GM23338 (cell line): ENCODE measurements around the gene KCNB1.

Source experiments
- CREB1 ChIP-seq: fragments of 250-450 bp; sonication (Bioruptor Pico); IDR thresholded peaks from 2 replicates; pipeline ENCODE4 v1.5.0; 2020; ENCODE audit warnings: low read depth, mild to moderate bottlenecking, moderate library complexity
- CTCF ChIP-seq, 2 experiments: fragments of 200-600 bp in 1 of 2; sonication (generic) in 1 of 2; conservative IDR thresholded peaks; 2 replicates each; pipeline versions ENCODE4 v1.5.1 to v1.6.1; 2016 to 2017; ENCODE audit warnings: antibody characterized with exemption in 2 of 2, low read depth in 2 of 2, mild to moderate bottlenecking in 2 of 2, moderate library complexity in 1 of 2
- EZH2 ChIP-seq: fragments of 200-600 bp; sonication (generic); IDR thresholded peaks from one replicate; pipeline ENCODE4 v1.8.0; 2017; ENCODE audit warnings: antibody characterized with exemption, mild to moderate bottlenecking, low read depth; ENCODE audit not compliant: unreplicated experiment
- EZH2phosphoT487 ChIP-seq: fragments of 200-600 bp; sonication (generic); IDR thresholded peaks from one replicate; pipeline ENCODE4 v1.8.1; 2018; ENCODE audit warnings: antibody characterized with exemption; ENCODE audit not compliant: unreplicated experiment
- JUNB ChIP-seq: IDR thresholded peaks from one replicate; pipeline ENCODE4 v1.6.1; 2016; ENCODE audit warnings: antibody characterized with exemption; ENCODE audit not compliant: unreplicated experiment
- POLR2AphosphoS5 ChIP-seq: IDR thresholded peaks from 2 replicates; pipeline ENCODE4 v1.6.1; 2016; ENCODE audit warnings: antibody characterized with exemption, low read depth
- REST ChIP-seq: IDR thresholded peaks from one replicate; pipeline ENCODE4 v1.6.1; 2018; ENCODE audit warnings: antibody characterized with exemption; ENCODE audit not compliant: unreplicated experiment
- STAT1 ChIP-seq: IDR thresholded peaks from one replicate; pipeline ENCODE4 v1.6.1; 2016; ENCODE audit warnings: antibody characterized with exemption; ENCODE audit not compliant: unreplicated experiment
- ZNF331 ChIP-seq: fragments of 250-450 bp; sonication (Bioruptor Pico); IDR thresholded peaks from 2 replicates; pipeline ENCODE4 v1.5.0; 2020; ENCODE audit warnings: low read depth, mild to moderate bottlenecking, moderate library complexity

GRCh38 chr20:49394264-49394663 lies 88.2 kb downstream of the KCNB1 start:
- TF ChIP-seq POLR2AphosphoS5 (no peak), EZH2 (no peak), CTCF (conservative IDR thresholded peaks at IDR 0.05; ENCODE audit: low read depth in 2 of 2) (no peak), STAT1 (no peak), CREB1 (CRISPR knock-in tag) (no peak), REST (no peak), EZH2phosphoT487 (no peak), ZNF331 (CRISPR knock-in tag) (no peak), JUNB (no peak)
